Measurements from ENCODE around the gene MYBPC1. TPM values are rescaled to one million over a fixed set of nuclear protein-coding genes. Genes with fewer than 3 reads are reported as not detected.

Gene MYBPC1
- total RNA-seq, 2 donors from 2014 or later = 2.1 to 3.0 TPM

- Histone ChIP-seq H3K9me3 (no peaks in the 10 kb centered on the region), H3K27me3 (no peaks in the 10 kb centered on the region), H3K4me3 (no peak overlapping the region), H3K36me3 (no peaks in the 10 kb centered on the region), H3K4me1 (peaks cover 0 to 7% of the 10 kb centered on the region in 2 donors), H3K27ac (no peak overlapping the region)
- no peak for DNase-seq (ENCODE audit: low spot score)
- no peak for TF ChIP-seq CTCF (IDR thresholded peaks at IDR 0.05)
These were observed 17.6 kb downstream of the MYBPC1 start for GRCh38 chr12:101612160-101612916.

- no peaks in the 10 kb centered on the region for H3K36me3 ChIP-seq
- H3K27me3 ChIP-seq = no peaks in the 10 kb centered on the region
- no peak overlapping the region for H3K4me3 ChIP-seq
- no peaks in the 10 kb centered on the region for H3K9me3 ChIP-seq
- DNase-seq (ENCODE audit: low spot score) = no peak
- TF ChIP-seq CTCF (IDR thresholded peaks at IDR 0.05) = no peak
- H3K27ac ChIP-seq = peak overlapping the region; percentile 10 to 62
- H3K4me1 ChIP-seq = peaks cover 0 to 7% of the 10 kb centered on the region in 2 donors
These were observed 21.3 kb downstream of the MYBPC1 start for GRCh38 chr12:101616027-101616494.

GRCh38 chr12:101619026-101619786, 24.4 kb downstream of the MYBPC1 start:
- Histone ChIP-seq H3K4me1 (peaks cover 0 to 7% of the 10 kb centered on the region in 2 donors), H3K27ac (no peak overlapping the region), H3K36me3 (no peaks in the 10 kb centered on the region), H3K27me3 (no peaks in the 10 kb centered on the region), H3K9me3 (no peaks in the 10 kb centered on the region), H3K4me3 (no peak overlapping the region)
- DNase-seq (ENCODE audit: low spot score) = no peak
- TF ChIP-seq CTCF (IDR thresholded peaks at IDR 0.05) = no peak

- no peaks in the 10 kb centered on the region for H3K9me3 ChIP-seq
- peaks cover 0 to 7% of the 10 kb centered on the region in 2 donors for H3K4me1 ChIP-seq
- H3K4me3 ChIP-seq = no peak overlapping the region
- H3K27me3 ChIP-seq = no peaks in the 10 kb centered on the region
- no peak overlapping the region for H3K27ac ChIP-seq
- TF ChIP-seq CTCF (IDR thresholded peaks at IDR 0.05) = no peak
- DNase-seq (ENCODE audit: low spot score) = no peak
- H3K36me3 ChIP-seq = no peaks in the 10 kb centered on the region
These were observed 25.3 kb downstream of the MYBPC1 start for GRCh38 chr12:101619858-101620761.

- no peaks in the 10 kb centered on the region for H3K9me3 ChIP-seq
- H3K4me3 ChIP-seq = no peak overlapping the region
- H3K4me1 ChIP-seq = peaks cover 0 to 7% of the 10 kb centered on the region in 2 donors
- no peak overlapping the region for H3K27ac ChIP-seq
- no peaks in the 10 kb centered on the region for H3K36me3 ChIP-seq
- DNase-seq (ENCODE audit: low spot score) = no peak
- H3K27me3 ChIP-seq = no peaks in the 10 kb centered on the region
- TF ChIP-seq CTCF (IDR thresholded peaks at IDR 0.05) = no peak
These were observed 26.0 kb downstream of the MYBPC1 start for GRCh38 chr12:101620762-101621133.
